Cardiac fibroblast (primary cell): Measurements from ENCODE around the gene SIGLEC9.

Experiments
- DNase-seq, 2 donors: peaks; one replicate each; pipeline versions ENCODE4 v3.0.0 to v3.0.0-alpha.2; 2010; ENCODE audit warnings: low read depth in 2 of 2
- H3K4me3 ChIP-seq, 2 donors: replicated peaks in 1 of 2; 1 replicate in 1 of 2; 2 replicates in 1 of 2; pipeline ENCODE4 v1.5.1; 2011; ENCODE audit warnings: low read depth in 2 of 2, low read length in 2 of 2, mild to moderate bottlenecking in 2 of 2, moderate library complexity in 1 of 2
- CTCF ChIP-seq: IDR thresholded peaks from one replicate; pipeline ENCODE4 v1.5.1; 2011; ENCODE audit warnings: low read depth, mild to moderate bottlenecking, low read length, inconsistent platforms

Gene SIGLEC9

DNA sequence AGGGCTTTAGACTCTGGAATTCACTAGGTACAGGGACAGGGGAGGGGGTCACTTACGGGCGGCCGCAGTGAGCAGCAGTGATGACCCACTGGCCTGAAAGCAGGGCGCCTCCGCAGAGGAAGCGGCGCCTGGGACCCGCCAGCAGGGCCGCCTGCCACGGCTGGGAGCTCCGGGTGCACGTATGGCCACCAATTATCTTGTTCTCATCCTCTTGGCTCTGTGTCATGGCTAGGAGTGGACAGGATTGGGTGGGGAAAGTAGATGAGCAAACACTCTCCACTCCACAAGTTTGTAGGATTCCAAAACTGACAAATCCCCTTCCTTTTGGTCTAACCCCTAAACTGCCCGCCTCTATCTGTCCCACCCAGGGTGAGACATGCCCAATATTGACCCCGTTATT, 43.2 kb upstream of the SIGLEC9 start:
- no peak for DNase-seq
- no peak overlapping the region for H3K4me3 ChIP-seq

GRCh38 chr19:51082611-51083010, 42.1 kb upstream of the SIGLEC9 start, which contains the start of gene KLK14:
Gene KLK14 (minus strand): TSS chr19:51082887. CDS start chr19:51082614, 273 bp downstream.
- no peak for TF ChIP-seq CTCF
- no peak for DNase-seq
- no peak within 1 kb of the TSS for H3K4me3 ChIP-seq

More for the DNA sequence above, 43.2 kb upstream of the SIGLEC9 start:
- TF ChIP-seq CTCF, result no peak

DNA sequence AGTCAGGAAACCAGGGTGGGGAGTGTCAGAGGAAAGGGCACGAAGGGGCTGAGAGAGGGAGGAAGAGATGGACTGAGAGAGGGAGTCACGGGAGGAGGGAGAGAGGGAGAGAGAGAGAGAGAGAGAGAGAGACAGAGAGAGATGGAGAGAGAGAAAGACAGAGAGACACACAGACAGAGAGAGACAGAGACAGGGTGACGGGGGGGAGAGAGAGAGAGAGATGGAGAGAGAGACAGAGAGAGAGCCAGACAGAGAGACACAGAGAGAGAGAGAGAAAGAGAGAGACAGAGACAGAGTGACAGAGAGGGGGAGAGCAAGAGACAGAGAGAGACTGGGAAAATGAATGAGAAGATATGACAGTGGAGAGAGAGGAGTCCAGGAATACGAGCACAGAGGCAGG, 41.5 kb upstream of the SIGLEC9 start:
- DNase-seq, result no peak
- no peak for TF ChIP-seq CTCF
- no peak overlapping the region for H3K4me3 ChIP-seq

GRCh38 chr19:51083783-51084182, 40.9 kb upstream of the SIGLEC9 start:
- TF ChIP-seq CTCF, result no peak
- no peak overlapping the region for H3K4me3 ChIP-seq
- DNase-seq, result no peak

DNA sequence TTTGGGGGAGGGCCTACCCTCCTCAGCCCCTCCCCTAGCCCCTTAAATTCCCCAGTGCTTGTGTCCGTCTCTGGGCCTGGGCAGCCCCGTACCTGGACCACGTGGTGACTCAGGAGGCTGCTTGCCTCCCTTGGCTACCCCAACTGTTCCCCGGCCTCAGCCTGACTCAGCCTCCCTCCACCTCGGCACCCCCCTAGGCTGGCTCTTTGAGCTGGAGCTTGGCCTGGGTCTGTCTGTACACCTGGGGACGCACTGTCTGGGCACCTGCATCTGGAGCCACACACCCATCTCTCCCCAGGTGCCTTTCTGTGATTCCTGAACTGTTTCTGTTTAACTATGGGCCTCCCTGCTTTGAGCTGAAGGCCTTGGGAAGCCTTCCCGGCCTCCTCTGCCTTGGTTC, 40.2 kb upstream of the SIGLEC9 start:
- no peak for TF ChIP-seq CTCF
- no peak for DNase-seq
- no peak overlapping the region for H3K4me3 ChIP-seq

DNA sequence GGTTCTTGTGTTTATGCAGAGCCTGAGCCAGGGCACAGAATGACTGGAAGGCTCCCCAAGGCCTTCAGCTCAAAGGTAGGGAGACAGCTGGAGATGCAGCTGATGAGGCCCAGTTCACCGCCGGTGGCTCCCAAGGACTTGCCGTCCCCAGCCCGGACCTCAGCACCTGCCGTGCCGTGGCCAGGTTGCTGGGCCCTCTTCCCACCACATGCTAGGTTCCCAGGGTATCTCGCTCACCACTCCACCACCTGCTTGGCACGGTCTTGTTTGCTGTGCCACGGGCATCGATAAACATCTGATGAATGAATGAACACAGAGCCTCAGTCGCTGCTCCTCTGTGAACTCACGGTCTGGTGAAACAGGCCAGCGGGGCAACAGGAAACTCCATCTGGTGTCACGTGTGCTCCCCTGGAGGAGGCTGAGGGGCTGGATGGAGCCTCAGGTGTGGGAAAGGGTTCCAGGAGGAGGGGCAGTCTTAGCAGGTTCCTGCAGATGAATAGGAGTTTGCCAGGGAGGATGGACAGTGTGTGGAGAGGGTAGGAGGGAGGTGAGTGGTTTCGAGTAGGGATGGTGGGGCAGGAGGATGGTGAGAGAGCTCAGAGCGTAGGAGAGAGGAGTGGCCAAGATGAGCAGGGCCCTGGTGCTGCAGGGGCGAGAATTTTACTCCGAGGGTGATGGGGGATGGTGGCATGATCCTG, 38.4 kb upstream of the SIGLEC9 start:
- no peak for TF ChIP-seq CTCF
- no peak for DNase-seq
- H3K4me3 ChIP-seq, result no peak overlapping the region

GRCh38 chr19:51089786-51090185, 34.9 kb upstream of the SIGLEC9 start:
- H3K4me3 ChIP-seq, result no peak overlapping the region
- no peak for DNase-seq
- TF ChIP-seq CTCF, result no peak
